ENCODE results near the gene MED15.

The MED15 gene

DNA sequence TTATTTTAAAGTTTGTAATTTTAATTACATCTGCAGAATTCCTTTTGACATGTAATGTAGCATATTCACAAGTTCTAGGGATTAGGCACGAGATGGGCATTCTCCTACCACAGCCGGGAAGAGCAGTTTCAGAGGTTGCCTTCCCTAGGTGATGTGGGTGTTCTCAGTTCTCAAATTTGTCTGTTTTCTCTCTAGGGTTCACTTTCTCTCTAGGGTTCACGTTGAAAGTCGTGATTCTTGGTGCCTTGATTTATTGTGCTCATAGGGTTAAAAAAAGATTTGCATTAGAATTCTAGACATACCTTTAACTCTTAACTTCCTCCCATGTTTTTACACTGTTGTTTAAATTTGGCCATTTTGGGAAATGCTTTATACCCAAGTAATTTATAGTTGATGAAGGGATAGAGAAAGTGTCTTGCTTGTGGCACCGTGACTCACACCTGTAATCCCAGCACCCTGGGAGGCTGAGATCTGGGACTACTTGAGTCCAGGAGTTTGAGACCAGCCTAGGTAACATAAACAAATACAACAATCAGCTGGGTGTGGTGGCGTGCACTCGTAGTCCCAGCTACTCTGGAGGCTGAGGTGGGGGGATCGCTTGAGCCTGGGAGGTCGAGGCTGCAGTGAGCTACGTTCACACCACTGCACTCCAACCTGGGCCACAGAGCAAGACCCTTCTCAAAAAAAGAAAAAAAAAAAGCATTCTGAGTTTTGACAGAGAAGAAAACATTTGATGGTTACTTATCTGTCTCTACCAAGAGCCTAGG, 3.6 kb downstream of the MED15 start:
- DNase-seq = no peak

DNA sequence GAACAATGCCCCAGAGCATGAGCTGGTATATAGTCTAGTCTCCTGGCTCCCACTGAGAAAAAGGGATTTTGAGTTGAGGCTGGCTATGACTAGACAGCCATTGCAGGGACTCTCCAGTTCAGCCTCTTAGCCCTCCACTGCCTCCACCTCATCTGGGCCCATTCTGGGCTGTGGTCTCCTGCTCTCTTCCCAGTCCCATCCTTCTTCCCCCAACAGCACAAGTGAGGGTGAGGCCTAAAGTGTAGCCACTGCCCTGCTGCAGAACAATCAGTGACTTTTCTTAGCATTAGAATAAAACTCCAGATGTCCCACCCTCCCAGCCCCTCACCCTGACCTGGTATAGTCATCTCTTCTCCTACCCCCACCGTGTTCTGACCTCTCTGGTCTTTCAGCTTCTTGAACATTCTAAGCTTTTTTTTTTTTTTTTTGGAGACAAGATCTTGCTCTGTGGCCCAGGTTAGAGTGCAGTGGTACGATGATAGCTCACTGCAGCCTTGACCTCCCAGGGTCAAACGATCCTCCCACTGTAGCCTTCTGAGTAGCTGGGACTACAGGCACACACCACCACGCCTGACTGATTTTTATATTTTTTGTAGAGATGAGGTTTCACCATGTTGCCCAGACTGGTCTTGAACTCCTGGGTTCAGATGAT, 4.3 kb downstream of the MED15 start:
- DNase-seq = no peak

DNA sequence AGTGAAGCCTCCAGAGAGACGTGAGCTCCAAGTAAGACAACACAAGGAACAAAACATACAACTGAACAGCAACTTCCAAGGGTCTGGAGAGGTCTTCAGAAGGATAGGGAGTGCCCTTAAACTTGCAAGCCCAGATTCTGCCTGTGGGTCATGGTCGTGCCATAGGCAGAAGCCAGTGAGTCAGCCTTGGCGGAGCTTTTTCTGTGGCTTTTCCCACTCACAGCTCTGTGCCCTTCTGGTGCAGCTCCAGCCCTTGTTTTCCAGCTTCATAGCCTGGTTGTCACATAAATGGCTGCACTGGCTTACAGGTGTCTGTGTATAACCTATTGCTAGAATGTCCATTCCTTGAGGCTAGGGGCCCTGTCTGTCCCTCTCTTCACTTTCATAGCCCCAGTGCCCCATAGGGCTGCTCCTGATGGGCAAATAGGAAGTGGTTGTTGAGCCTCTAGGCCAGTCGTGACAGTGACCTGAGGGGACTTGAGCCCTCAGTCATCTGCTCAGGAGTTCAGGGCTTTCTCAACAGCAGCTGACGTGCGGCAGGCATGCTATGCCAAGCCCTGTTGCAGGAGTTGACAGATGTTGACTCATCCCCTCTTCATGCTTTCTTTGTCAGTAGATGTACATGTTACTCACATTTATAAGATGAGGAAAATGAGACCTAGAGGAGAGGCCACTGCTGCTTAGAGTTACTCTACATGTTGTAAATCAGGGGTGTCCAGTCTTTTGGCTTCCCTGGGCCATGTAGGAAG, 7.4 kb downstream of the MED15 start:
- no peak for DNase-seq

DNA sequence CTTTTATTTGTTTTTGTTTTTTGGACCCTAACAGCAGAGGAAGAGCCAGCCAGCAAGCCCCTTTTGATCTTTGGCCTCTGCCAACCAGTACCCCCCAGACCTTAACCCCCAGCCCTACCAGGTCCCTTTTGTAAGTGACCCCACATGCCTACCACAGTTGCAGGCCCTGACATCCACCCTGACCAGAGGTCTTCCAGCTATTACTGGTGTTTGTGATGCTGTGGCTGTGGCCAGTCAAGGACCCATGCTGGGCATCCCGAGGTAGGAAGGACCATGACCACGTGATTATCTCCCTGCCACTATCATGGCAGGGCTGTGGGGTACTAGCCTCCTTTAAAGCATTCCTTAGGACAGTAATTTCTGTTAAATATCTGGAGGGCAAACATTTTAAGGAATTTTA, 9.0 kb downstream of the MED15 start:
- DNase-seq = no peak

DNA sequence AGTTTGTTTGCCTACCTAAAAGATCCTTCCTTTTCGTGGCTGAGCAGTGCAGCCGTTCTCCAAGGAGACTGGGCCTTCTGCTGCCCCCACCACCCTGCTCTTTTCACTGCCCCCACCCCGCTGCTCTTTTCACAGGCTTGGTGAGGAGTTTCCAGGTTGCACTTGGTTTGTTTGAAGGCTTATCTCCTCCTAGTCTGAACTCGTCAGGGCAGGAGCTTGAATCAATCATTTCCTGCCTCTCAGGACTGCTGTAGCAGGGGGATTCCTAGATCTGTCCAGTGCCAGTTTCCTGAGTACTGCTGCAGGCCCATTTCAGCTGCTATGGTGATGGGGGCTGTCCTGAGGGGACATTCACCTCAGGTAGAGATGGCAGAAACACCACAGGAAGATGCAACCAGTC, 10.0 kb downstream of the MED15 start:
- no peak for DNase-seq

DNA sequence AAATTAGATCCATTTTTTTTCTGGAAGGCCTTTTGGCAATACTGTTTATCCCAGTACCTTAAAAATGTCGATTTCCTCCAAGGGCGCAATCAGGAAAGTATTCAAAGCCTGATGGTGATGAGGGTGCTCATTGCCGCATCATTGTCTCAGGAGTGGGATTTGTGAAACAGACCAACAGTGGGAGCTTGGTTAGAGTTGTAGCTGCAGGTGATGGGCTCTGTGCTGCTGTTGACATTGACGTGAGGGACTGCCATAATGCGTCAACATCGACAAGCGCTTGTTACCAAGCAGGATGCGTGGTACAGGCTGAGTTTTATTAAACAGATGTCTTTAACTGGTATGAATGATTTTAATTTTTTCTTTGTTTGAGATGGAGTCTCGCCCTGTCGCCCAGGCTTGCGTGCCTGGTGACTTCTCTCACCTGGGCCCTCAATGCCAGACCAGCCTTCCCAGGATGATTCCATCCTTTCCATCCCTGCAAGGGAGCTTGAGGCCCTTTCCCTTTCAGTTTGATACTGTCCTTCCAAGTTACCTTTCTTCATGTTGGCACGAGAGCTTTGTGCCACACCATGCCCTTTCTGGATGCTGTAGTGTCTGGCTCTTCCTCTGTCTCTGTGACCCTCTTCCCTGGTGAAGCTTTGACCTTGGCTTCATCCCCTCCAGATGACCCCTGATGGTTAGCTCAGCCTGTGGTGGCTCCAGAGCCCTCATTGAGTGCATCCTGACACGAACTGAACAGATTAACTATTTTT, 10.6 kb downstream of the MED15 start:
- no peak for DNase-seq

DNA sequence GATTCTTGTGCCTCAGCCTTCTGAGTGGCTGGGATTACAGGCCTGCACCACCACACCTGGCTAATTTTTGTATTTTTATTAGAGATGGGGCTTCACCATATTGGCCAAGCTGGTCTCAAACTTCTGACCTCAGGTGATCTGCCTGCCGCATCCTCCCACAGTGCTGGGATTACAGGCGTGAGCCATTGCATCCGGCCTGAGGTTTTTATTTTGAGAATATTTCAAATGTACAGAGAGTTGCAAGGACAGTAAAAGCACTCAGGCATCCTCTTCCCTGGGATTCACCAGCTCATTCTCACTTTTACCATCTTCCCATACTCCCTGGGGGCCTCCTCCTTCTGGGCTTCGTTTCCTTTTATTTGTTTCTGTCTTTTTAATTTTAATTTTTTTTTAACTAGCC, 12.1 kb downstream of the MED15 start:
- DNase-seq = no peak

DNA sequence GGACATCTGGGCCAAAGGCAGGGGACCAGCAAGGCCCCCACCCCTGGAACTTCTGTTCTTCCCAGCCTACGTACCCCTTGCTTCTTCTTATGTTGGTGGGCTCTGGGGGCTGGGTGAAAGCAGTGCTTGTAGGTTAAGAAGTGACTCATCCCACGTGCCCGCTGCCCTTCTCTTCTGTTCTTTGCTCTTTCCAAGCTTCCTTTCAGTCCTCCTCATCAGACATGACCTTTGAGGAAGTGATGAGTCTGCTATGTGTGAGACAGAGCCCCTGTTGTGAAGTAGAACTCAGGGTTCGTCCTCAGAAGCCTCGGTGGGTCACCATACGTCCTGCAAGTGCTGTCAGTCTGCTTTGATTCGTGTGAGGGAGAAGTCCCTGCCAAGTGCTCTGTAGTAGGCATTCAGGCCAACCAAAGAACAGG, 12.7 kb downstream of the MED15 start:
- no peak for DNase-seq

DNA sequence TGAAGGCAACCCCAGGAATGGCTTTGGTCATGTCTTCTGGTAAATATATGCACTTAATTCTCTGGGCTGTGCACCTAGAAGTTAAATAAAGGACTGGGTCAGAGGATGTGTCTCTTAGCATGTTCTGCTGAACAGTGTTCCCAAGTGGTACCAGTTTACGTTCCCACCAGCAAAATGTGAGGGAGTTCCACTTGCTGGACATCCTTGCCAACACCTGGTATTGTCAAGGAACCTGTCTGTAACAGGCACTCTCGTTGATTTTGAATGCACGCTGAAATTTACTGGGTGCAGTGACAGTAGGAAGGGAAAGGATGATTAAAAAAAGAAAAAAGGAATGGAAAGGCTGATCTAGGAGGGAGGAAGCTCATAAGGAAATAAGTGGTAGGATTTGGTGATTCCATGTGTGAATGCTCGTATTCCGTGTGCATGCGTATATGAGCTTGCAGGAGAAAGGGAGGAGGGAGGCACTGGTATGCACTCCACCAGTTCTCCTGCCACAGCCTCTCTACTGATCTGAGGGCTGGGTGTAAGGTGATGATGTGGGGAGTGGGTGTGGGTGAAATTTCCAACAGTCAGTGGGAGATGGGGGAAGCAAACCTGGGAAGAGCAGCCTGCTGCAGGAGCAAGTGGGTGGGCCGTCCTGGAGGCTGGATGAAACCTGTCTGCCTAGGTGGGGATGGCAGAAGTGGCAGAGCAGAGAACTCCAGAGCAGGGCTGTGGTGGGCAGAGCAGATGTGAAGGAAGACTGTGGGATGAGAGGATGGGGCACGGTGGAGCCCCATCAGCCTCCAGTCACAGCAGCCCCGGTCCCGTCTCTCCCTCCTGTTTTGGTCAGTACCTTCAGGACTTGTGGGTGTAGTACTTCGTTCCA, 15.0 kb downstream of the MED15 start:
- no peak for DNase-seq

DNA sequence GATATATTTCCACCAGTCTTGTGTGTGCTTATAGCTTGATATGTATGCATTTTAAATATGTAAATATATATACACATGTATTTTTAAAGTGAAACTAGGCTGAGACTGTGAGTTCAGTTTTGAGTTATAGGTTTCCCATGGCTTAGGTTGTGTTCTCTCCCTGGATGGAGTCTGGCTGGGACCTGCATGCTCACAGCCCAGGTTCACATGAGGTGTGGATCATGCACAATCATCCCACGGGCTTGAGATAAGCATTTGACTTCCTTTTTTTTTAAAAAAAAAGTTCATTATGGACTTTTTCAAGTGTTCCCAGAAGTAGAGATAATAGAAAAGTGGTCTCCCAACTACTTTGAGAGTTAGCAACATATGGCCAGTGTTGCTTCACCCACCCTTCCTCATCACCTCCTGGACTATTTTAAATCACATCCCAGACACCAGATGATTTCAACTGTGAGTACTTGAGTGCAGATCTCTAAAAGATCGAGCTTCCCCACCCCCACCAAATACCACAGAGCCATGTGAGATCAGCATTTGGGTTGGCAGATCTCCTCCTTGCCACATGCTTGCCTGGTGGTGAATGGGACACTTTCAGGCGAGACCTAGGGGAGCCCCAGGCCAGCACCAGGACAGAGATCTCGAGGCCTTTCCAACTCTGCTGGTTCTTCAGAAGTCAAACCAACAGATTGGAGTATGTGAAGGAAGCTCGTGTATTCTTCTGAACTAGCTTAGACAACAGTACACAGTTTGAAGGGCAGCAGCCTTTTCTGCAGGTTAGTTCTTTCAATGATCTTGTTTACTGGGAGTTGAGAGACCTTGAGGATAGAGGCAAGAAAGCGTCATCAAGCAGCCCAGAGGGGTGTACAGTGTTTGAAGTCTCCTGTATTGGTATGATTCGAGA, 15.9 kb downstream of the MED15 start:
- DNase-seq = no peak

DNA sequence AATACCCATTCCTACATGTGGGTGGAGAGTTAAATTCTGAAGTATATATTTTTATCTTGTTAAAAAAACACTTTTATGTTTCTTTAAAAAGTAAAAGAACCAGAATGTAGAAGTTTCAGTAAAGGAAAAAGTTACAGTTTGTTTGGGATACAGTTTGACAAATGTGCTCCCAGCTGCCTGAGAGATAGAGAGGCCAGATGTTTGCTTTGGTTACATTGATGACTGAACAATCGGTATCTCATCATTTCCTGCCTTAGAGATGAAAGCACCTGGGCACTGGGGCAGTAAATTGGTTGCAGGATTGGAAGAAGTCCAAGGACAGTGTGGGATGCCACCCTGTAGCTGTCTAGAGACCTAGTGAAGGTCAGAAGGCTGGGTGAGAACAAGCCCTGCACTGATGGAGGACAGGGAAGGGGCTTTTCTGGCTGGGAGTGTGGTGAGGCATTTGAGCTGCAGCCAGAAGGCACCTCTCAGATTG, 16.6 kb downstream of the MED15 start:
- DNase-seq = peak; percentile 84

DNA sequence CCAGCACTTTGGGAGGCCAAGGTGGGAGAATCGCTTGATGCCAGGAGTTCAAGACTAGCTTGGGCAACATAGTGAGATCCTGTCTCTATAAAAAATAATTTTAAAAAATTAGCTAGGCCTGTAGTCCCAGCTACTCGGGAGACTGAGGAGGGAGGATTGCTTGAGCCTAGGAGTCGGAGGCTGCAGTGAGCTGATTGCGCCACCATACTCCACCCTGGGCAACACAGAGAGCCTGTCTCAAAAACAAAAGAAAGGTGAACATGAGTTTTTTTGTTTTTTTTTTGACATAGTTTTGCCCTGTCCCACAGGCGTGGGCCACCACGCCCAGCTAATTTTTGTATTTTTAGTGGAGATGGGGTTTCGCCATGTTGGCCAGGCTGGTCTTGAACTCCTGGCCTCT, 17.6 kb downstream of the MED15 start:
- no peak for DNase-seq

DNA sequence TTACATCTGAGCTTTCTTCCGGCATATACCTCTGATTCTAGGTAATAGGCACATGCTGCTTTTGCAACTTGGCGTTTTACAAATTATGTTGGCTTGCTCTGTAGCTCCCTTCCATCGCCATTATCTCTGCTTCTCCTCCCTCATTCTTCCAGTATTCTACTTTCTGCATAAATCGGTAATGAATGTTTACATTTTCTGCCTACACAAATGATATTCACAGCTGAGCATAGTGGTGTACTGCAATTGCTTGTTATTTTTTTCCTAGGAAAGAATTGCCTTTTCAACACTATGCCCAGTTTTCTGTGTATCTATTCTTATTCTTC, 18.9 kb downstream of the MED15 start:
- DNase-seq = no peak

DNA sequence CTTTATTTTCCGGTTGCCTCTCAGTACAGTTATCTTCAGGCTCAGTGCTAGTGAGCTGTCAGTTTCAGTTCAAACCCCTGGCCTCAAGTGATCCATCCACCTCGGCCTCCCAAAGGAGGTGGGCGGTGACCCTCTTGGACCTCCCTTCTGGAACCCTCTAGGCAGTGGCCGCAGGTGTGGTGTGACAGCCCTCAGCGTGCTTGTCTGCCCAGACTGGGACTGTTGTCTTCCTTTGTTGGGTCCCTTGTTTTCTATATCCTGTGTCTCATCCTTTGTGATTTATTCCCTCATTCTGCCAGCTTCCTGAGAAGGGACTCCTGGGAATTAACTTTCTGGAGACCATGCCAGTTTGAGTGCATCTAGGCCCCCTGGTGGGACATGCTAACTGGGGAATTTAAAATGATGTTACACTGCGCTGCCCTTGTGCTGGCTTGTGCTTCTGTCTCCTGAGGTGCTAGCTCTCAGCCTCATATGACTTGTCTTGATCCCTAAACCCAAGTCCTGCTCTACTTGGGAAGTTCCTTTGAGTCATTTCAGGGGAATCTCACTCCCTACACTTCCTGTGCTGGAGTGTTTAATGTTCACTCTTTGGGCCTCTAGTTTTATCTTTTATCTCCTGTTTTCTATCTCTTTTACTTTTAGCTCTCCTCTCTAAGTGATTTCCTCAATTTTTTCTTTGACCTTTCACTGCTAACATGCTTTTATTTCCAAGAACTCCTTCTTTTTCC, 19.4 kb downstream of the MED15 start:
- DNase-seq = no peak

DNA sequence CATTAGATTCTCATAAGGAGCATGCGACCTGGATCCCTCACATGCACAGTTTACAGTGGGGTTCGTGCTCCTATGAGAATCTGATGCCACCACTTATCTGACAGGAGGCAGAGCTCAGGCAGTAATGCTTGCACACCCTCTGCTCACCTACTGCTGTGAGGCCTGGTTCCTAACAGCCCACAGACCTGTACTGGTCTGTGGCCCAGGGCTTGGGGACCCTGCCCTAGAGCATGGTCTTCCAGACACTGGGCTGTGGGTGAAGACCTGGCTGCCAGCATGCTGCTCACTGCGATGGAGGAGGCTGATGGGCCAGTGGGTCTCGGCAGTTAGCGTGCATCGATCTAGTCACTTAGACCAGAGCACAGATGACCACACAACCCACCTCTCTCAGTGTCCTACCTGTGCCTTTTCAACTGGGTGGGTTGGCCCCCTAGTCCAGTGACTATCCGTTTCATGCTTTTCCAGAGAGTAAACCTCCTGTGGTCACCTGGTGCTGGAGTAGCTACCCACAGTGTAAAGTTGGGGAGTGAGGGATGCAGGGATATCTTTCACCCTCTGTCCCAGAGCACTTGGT, 21.1 kb downstream of the MED15 start:
- DNase-seq = no peak

DNA sequence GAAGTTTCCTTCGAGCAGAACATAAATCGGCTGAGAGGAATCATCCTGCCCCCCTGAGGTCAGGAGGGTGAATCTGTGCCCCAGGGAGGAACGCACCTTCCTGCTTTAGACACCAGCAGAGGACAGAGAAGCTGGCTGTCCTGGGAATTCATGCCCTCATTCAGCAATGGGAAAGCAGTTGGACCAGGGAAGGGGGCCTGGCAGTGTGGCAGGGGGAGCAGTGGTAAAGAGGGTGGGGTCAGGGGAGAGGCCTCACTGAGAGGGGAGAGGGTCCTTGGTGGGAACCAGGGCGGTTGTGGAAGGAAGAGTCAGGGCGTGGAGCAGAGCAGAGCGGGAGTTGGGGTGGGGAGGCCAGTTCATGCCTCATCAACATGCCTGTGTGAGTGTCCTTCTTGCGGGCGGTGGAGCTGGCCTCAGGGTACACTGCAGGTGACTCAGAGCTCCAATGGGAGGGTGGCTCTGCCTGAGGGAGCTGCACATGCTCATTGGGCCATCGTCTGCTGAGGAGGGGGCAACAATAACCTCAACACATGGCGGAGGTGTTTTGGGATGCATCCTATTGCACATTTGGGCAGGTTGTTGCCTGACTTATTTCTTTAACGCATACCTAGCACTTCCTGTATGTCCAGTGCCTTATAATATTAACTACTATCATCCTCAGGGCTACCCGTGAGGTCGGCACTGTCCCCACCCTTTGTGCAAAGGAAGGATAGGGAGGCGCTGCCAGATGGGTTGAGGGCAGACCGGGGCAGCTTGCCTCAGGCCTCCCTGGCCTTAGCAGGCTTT, 23.2 kb downstream of the MED15 start:
- no peak for DNase-seq

DNA sequence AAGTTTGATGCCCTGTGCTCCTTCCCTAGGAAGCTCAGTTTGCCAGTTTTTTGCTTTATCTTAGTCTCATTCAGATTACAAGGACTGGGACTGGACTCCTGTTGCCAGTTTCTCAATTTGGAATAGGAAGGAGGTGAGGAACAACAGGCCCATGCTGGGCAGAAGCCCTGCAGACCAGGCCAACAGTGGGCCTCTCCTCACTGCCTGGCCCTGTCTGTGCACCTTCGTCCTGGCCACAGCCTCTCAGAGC, 23.7 kb downstream of the MED15 start:
- DNase-seq = no peak

DNA sequence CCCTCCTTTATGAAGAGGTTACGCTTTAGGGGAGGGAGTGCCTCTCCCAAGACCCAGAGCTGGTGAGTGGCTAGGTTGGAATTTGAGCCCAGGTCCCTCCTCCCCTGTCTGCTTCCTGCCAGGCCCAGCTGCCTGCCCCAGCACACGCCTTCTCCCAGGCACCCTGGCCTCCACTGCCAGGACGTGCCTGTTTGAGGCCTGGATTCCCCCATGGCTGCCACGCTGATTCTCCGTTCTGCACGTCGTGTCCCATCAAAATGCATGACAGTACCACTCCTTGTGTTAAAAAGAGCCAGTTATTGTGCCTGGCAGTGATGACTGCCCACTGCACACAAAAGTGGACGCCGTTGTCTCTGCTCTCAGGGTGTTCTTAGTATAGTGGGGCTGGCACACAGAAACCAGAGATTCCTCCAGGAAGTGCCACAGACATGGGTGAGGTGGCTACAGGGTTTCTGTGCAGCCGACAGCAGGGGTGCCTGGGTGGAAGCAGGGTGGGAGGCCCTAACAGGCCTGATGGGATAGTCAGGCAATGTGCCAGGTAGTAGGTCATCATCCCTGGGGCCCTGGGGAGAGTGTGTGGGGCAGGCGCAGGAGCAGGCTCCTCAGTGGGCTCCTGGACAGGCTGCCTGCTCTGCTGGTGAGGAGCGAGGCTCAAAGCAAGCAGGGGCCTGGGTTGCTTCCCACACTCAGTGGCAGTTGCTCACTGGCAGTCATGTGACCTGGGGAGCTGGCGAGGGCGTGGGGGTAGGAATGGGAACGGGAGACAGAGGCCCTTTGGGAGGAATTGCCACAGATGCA, 24.2 kb downstream of the MED15 start:
- peak; percentile 66 for DNase-seq

All from NCI-H2029 (cell line).